ENCODE results near the gene DCHS2. TPM values are rescaled to one million over a fixed set of nuclear protein-coding genes. Genes with fewer than 3 reads are reported as not detected.

DCHS2 gene
- total and polyA plus RNA-seq, 2 experiments from 2014 or later, result 0.12 to 1.7 TPM

DNA sequence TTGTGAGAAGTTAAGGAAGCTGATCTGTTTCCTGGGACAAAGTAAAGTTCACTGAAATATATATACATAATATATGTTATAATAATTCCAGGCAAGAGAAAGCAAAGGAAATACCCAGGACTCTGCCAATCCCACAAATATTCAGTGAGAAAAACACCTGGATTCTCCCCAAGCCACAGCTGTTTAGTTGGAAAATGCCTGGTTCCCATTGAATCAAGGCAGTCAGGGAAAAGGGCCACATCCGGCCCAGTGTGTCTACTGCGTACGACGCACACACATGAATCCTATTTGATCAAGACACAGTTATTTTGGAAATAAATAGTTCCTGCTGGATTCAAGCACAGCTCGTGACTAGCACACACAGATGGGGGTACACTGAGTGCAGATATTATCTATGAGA is 6.3 kb upstream of the DCHS2 start:
- DNase-seq (ENCODE audit: low spot score), result no peak
- Histone ChIP-seq H3K27ac (no peak overlapping the region), H3K4me1 (ENCODE audit: insufficient read depth) (no peaks in the 10 kb centered on the region), H3K79me2 (no peaks in the 10 kb centered on the region), H3K9me3 (ENCODE audit: low read depth) (no peaks in the 10 kb centered on the region), H4K20me1 (ENCODE audit: insufficient read depth, poor library complexity, severe bottlenecking) (no peaks in the 10 kb centered on the region), H3K4me3 (no peak overlapping the region), H3K4me2 (no peak overlapping the region), H3K36me3 (replicated peaks; ENCODE audit: insufficient read depth, low read depth) (no peaks in the 10 kb centered on the region), H3K9me2 (replicated peaks; ENCODE audit: insufficient read depth) (no peaks in the 10 kb centered on the region), H2AFZ (no peak overlapping the region), H3K27me3 (peaks cover 74% of the 10 kb centered on the region)
- TF ChIP-seq EZH2 (IDR thresholded peaks at IDR 0.05; ENCODE audit: borderline replicate concordance), result no peak
- TF ChIP-seq, protein P1, sequence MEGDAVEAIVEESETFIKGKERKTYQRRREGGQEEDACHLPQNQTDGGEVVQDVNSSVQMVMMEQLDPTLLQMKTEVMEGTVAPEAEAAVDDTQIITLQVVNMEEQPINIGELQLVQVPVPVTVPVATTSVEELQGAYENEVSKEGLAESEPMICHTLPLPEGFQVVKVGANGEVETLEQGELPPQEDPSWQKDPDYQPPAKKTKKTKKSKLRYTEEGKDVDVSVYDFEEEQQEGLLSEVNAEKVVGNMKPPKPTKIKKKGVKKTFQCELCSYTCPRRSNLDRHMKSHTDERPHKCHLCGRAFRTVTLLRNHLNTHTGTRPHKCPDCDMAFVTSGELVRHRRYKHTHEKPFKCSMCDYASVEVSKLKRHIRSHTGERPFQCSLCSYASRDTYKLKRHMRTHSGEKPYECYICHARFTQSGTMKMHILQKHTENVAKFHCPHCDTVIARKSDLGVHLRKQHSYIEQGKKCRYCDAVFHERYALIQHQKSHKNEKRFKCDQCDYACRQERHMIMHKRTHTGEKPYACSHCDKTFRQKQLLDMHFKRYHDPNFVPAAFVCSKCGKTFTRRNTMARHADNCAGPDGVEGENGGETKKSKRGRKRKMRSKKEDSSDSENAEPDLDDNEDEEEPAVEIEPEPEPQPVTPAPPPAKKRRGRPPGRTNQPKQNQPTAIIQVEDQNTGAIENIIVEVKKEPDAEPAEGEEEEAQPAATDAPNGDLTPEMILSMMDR (IDR thresholded peaks at IDR 0.05; ENCODE audit: poor library complexity), result no peak
- no peak for TF ChIP-seq EZH2phosphoT487 (IDR thresholded peaks at IDR 0.05; ENCODE audit: low read depth, severe bottlenecking, unreplicated experiment)
- WGBS (ENCODE audit: low lambda C conversion rate, missing lambda C conversion rate), result 88% methylated on average over 5 of the region's 5 CpGs

DNA sequence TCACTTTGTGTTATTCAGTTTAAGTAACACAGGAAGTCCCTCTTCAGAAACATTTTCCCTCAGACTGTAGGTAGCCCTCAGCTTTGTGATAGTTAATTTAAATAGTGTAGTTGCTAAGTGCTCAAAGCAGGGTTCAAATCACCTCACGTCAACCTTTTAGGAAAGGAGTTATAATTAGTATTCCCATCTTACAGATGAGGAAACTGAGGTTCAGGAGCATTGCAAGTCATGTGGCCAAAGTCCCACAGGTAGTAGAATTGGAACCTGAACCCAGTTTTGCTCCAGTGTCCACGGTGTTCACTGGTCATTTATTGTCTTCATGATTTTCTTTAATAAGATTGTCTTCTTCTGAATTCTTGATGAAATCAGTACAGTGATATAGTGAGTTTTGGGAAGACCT is 4.3 kb upstream of the DCHS2 start:
- Histone ChIP-seq H3K4me1 (ENCODE audit: insufficient read depth) (peaks cover 9% of the 10 kb centered on the region), H4K20me1 (ENCODE audit: insufficient read depth, poor library complexity, severe bottlenecking) (no peaks in the 10 kb centered on the region), H2AFZ (no peak overlapping the region), H3K9me3 (ENCODE audit: low read depth) (no peaks in the 10 kb centered on the region), H3K36me3 (replicated peaks; ENCODE audit: insufficient read depth, low read depth) (no peaks in the 10 kb centered on the region), H3K27me3 (peaks cover 74% of the 10 kb centered on the region), H3K4me3 (no peak overlapping the region), H3K4me2 (no peak overlapping the region), H3K27ac (no peak overlapping the region), H3K79me2 (no peaks in the 10 kb centered on the region), H3K9me2 (replicated peaks; ENCODE audit: insufficient read depth) (no peaks in the 10 kb centered on the region)
- no peak for DNase-seq (ENCODE audit: low spot score)
- WGBS (ENCODE audit: low lambda C conversion rate, missing lambda C conversion rate), result 86% methylated on average over 2 of the region's 2 CpGs
- TF ChIP-seq EZH2 (IDR thresholded peaks at IDR 0.05; ENCODE audit: borderline replicate concordance) (no peak), EZH2phosphoT487 (IDR thresholded peaks at IDR 0.05; ENCODE audit: low read depth, severe bottlenecking, unreplicated experiment) (no peak)
- TF ChIP-seq, protein P1 (IDR thresholded peaks at IDR 0.05; ENCODE audit: poor library complexity), result no peak

DNA sequence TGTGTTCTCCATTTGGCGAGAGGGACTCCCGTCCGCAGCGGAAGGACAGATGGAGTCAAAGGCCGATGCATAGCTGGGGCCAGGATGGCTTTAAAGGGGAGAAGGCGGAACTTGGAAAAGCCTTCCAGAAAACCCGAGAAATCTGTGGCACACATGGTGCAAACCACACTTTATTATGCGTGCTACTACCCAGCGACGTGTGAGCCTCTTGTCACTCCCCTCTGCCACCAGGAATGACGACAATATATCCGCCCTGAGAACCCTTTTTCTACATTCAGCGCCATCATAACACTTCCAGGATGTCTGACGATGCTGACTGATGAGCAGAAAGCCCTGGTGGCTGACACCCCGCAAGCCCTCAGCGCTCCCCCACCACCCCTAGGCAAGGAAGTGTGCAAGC is 689 bp upstream of the DCHS2 start:
- peaks cover 16% of the 10 kb centered on the region for H3K4me1 ChIP-seq (ENCODE audit: insufficient read depth)
- H2AFZ ChIP-seq, result peak overlapping the region; percentile 63
- H3K79me2 ChIP-seq, result no peaks in the 10 kb centered on the region
- H3K27me3 ChIP-seq, result peaks cover 89% of the 10 kb centered on the region
- H3K27ac ChIP-seq, result no peak overlapping the region
- peak overlapping the region; percentile 77 for H3K4me2 ChIP-seq
- 20% methylated on average over 16 of the region's 16 CpGs for whole genome bisulfite sequencing (ENCODE audit: low lambda C conversion rate, missing lambda C conversion rate)
- TF ChIP-seq EZH2phosphoT487 (IDR thresholded peaks at IDR 0.05; ENCODE audit: low read depth, severe bottlenecking, unreplicated experiment), result no peak
- TF ChIP-seq, protein P1 (IDR thresholded peaks at IDR 0.05; ENCODE audit: poor library complexity), result no peak
- no peak for TF ChIP-seq EZH2 (IDR thresholded peaks at IDR 0.05; ENCODE audit: borderline replicate concordance)
- no peaks in the 10 kb centered on the region for H3K36me3 ChIP-seq (replicated peaks; ENCODE audit: insufficient read depth, low read depth)
- H3K4me3 ChIP-seq, result peak overlapping the region; percentile 35
- no peak for DNase-seq (ENCODE audit: low spot score)
- H4K20me1 ChIP-seq (ENCODE audit: insufficient read depth, poor library complexity, severe bottlenecking), result no peaks in the 10 kb centered on the region
- H3K9me3 ChIP-seq (ENCODE audit: low read depth), result no peaks in the 10 kb centered on the region
- no peaks in the 10 kb centered on the region for H3K9me2 ChIP-seq (replicated peaks; ENCODE audit: insufficient read depth)
